GM12874 (cell line): ENCODE data around the gene ERF.
A peak's percentile ranks its signal among the peaks of the same experiment; 100 is the strongest.

Experiments
- TF ChIP-seq, protein P1 (sequence below): IDR thresholded peaks from 2 replicates; pipeline ENCODE4 v1.5.1; 2011; ENCODE audit warnings: low read depth, mild to moderate bottlenecking, control low read depth, low read length, moderate library complexity; ENCODE audit not compliant: insufficient read depth

The ERF gene

DNA sequence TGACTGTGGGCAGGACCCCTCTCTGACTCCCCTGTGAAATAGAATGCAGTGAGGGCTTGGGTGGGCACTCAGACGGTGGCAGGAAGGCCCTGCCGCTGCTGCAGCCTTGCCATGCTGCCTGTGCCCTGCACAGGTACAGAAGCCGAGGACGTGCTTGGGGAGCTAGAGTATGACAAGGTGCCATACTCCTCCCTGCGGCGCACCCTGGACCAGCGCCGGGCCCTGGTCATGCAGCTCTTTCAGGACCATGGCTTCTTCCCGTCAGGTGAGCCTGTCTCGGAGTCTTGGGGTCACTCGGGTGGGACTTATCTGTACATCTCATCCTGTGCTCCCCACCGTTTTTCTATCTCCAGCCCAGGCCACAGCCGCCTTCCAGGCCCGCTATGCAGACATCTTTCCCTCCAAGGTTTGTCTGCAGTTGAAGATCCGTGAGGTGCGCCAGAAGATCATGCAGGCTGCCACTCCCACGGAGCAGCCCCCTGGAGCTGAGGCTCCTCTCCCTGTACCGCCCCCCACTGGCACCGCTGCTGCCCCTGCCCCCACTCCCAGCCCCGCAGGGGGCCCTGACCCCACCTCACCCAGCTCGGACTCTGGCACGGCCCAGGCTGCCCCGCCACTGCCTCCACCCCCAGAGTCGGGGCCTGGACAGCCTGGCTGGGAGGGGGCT, 39.7 kb upstream of the ERF start:
- TF ChIP-seq, protein P1, sequence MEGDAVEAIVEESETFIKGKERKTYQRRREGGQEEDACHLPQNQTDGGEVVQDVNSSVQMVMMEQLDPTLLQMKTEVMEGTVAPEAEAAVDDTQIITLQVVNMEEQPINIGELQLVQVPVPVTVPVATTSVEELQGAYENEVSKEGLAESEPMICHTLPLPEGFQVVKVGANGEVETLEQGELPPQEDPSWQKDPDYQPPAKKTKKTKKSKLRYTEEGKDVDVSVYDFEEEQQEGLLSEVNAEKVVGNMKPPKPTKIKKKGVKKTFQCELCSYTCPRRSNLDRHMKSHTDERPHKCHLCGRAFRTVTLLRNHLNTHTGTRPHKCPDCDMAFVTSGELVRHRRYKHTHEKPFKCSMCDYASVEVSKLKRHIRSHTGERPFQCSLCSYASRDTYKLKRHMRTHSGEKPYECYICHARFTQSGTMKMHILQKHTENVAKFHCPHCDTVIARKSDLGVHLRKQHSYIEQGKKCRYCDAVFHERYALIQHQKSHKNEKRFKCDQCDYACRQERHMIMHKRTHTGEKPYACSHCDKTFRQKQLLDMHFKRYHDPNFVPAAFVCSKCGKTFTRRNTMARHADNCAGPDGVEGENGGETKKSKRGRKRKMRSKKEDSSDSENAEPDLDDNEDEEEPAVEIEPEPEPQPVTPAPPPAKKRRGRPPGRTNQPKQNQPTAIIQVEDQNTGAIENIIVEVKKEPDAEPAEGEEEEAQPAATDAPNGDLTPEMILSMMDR, result no peak

- TF ChIP-seq, protein P1, result no peak
Observed at GRCh38 chr19:42293948-42294347, 39.0 kb upstream of the ERF start.

DNA sequence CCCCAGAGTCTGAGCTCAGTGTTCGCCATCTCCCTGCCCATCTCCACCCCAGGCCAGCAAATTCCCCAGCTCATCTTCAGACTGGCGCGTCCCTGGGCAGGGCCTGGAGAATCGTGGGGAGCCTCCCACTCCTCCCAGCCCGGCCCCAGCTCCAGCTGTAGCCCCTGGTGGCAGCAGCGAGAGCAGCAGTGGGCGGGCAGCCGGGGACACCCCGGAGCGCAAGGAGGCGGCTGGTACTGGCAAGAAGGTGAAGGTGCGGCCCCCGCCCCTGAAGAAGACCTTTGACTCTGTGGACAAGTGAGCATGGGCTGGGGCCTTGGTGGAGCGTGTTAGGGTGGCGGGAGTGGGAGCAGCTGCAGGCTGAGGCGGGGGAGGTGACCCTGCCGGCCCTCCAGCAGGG, 38.6 kb upstream of the ERF start:
- TF ChIP-seq, protein P1, result no peak

- TF ChIP-seq, protein P1, result no peak
Observed at GRCh38 chr19:42292963-42293362, 38.0 kb upstream of the ERF start.

DNA sequence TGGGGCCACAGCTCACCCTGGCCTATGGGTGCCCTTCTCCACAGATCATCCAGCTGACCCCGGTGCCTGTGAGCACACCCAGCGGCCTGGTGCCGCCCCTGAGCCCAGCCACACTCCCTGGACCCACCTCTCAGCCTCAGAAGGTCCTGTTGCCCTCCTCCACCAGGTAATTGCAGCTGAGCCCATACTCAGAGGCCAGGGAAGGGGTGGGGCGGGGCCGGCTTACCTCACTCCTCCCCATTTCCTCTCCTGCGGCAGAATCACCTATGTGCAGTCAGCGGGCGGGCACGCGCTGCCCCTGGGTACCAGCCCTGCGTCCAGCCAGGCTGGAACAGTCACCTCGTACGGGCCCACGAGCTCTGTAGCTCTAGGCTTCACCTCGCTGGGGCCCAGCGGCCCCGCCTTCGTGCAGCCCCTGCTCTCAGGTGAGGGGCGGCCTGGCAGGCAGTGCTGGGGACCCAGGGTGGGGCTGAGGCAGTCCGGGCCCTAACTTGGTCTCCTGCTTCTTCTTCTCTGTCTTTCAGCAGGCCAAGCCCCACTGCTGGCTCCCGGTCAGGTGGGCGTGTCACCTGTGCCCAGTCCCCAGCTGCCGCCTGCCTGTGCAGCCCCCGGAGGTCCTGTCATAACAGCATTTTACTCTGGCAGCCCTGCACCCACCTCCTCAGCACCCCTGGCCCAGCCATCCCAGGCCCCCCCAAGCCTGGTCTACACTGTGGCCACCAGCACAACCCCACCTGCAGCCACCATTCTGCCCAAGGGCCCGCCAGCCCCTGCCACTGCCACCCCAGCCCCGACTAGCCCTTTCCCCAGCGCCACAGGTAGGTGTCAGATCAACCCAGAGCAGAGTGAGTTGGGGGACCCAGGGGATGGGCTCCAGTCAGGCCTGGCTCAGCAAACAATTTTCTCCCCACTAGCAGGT, 37.4 kb upstream of the ERF start:
- TF ChIP-seq, protein P1, result no peak

DNA sequence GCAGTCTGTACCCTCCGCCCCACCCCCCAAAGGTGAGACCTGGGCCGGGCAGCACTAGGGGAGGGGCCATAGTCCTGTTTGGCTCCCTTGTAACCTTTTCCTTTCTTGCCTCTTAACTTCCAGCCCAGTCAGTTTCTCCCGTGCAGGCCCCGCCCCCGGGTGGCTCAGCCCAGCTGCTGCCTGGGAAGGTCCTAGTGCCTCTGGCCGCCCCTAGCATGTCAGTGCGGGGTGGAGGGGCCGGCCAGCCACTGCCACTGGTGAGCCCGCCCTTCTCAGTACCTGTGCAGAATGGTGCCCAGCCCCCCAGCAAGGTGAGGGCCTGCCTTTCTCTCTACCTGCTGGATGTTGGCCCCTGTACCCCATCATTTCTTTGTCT, 36.5 kb upstream of the ERF start:
- TF ChIP-seq, protein P1, result no peak

DNA sequence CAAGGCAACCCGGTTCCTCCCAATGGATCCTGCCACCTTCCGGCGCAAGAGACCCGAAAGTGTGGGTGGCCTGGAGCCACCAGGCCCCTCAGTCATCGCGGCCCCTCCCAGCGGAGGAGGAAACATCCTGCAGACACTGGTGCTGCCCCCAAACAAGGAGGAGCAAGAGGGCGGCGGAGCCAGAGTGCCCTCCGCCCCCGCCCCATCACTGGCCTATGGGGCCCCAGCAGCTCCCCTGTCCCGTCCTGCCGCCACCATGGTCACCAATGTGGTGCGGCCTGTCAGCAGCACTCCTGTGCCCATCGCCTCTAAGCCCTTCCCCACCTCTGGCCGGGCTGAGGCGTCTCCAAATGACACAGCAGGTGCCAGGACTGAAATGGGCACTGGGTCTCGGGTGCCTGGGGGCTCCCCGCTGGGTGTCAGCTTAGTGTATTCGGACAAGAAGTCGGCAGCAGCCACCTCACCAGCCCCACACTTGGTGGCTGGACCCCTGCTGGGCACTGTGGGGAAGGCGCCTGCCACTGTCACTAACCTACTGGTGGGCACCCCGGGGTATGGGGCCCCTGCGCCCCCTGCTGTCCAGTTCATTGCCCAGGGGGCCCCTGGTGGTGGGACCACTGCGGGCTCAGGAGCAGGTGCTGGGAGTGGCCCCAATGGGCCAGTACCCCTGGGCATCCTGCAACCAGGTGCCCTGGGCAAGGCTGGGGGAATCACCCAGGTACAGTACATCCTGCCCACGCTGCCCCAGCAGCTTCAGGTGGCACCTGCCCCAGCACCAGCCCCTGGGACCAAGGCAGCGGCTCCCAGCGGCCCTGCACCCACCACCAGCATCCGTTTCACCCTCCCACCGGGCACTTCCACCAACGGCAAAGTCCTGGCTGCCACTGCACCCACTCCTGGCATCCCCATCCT, 35.9 kb upstream of the ERF start:
- TF ChIP-seq, protein P1, result peak; percentile 71
